Measurements from ENCODE around the gene THRSP. TPM values are rescaled to one million over a fixed set of nuclear protein-coding genes. Genes with fewer than 3 reads are reported as not detected.
A peak's percentile ranks its signal among the peaks of the same experiment; 100 is the strongest.

Gene THRSP
- total and polyA plus RNA-seq, 2 experiments from 2014 or later: not detected

GRCh38 chr11:78100261-78100660 is 36.6 kb downstream of the THRSP start (continued):
- TF ChIP-seq, protein P1, sequence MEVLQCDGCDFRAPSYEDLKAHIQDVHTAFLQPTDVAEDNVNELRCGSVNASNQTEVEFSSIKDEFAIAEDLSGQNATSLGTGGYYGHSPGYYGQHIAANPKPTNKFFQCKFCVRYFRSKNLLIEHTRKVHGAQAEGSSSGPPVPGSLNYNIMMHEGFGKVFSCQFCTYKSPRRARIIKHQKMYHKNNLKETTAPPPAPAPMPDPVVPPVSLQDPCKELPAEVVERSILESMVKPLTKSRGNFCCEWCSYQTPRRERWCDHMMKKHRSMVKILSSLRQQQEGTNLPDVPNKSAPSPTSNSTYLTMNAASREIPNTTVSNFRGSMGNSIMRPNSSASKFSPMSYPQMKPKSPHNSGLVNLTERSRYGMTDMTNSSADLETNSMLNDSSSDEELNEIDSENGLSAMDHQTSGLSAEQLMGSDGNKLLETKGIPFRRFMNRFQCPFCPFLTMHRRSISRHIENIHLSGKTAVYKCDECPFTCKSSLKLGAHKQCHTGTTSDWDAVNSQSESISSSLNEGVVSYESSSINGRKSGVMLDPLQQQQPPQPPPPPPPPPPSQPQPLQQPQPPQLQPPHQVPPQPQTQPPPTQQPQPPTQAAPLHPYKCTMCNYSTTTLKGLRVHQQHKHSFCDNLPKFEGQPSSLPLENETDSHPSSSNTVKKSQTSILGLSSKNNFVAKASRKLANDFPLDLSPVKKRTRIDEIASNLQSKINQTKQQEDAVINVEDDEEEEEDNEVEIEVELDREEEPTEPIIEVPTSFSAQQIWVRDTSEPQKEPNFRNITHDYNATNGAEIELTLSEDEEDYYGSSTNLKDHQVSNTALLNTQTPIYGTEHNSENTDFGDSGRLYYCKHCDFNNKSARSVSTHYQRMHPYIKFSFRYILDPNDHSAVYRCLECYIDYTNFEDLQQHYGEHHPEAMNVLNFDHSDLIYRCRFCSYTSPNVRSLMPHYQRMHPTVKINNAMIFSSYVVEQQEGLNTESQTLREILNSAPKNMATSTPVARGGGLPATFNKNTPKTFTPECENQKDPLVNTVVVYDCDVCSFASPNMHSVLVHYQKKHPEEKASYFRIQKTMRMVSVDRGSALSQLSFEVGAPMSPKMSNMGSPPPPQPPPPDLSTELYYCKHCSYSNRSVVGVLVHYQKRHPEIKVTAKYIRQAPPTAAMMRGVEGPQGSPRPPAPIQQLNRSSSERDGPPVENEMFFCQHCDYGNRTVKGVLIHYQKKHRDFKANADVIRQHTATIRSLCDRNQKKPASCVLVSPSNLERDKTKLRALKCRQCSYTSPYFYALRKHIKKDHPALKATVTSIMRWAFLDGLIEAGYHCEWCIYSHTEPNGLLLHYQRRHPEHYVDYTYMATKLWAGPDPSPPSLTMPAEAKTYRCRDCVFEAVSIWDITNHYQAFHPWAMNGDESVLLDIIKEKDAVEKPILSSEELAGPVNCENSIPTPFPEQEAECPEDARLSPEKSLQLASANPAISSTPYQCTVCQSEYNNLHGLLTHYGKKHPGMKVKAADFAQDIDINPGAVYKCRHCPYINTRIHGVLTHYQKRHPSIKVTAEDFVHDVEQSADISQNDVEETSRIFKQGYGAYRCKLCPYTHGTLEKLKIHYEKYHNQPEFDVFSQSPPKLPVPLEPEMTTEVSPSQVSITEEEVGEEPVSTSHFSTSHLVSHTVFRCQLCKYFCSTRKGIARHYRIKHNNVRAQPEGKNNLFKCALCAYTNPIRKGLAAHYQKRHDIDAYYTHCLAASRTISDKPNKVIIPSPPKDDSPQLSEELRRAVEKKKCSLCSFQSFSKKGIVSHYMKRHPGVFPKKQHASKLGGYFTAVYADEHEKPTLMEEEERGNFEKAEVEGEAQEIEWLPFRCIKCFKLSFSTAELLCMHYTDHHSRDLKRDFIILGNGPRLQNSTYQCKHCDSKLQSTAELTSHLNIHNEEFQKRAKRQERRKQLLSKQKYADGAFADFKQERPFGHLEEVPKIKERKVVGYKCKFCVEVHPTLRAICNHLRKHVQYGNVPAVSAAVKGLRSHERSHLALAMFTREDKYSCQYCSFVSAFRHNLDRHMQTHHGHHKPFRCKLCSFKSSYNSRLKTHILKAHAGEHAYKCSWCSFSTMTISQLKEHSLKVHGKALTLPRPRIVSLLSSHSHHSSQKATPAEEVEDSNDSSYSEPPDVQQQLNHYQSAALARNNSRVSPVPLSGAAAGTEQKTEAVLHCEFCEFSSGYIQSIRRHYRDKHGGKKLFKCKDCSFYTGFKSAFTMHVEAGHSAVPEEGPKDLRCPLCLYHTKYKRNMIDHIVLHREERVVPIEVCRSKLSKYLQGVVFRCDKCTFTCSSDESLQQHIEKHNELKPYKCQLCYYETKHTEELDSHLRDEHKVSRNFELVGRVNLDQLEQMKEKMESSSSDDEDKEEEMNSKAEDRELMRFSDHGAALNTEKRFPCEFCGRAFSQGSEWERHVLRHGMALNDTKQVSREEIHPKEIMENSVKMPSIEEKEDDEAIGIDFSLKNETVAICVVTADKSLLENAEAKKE (CRISPR knock-in tag; IDR thresholded peaks at IDR 0.05): no peak
- no peak for TF ChIP-seq STAT1 (IDR thresholded peaks at IDR 0.05; ENCODE audit: unreplicated experiment)
- TF ChIP-seq, protein P2, sequence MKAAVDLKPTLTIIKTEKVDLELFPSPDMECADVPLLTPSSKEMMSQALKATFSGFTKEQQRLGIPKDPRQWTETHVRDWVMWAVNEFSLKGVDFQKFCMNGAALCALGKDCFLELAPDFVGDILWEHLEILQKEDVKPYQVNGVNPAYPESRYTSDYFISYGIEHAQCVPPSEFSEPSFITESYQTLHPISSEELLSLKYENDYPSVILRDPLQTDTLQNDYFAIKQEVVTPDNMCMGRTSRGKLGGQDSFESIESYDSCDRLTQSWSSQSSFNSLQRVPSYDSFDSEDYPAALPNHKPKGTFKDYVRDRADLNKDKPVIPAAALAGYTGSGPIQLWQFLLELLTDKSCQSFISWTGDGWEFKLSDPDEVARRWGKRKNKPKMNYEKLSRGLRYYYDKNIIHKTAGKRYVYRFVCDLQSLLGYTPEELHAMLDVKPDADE (IDR thresholded peaks at IDR 0.05): no peak

GRCh38 chr11:78100676-78101472 is 37.2 kb downstream of the THRSP start:
- no peaks in the 10 kb centered on the region for H3K9me2 ChIP-seq (ENCODE audit: insufficient read depth)
- no peaks in the 10 kb centered on the region for H4K20me1 ChIP-seq (replicated peaks; ENCODE audit: insufficient read depth)
- H2AFZ ChIP-seq: no peak overlapping the region
- Mint-ChIP-seq H3K4me3 (no peak overlapping the region), H3K27ac (peak overlapping the region; percentile 59), H3K27me3 (ENCODE audit: insufficient read depth, low read depth, poor library complexity) (peaks cover 3% of the 10 kb centered on the region), H3K36me3 (ENCODE audit: low read depth) (peaks cover 44% of the 10 kb centered on the region), H3K9me3 (no peaks in the 10 kb centered on the region), H3K4me1 (no peaks in the 10 kb centered on the region)
- no peak overlapping the region for H3K4me2 ChIP-seq
- no peaks in the 10 kb centered on the region for H3K27me3 ChIP-seq (ENCODE audit: insufficient read depth)
- H3K79me2 ChIP-seq (replicated peaks; ENCODE audit: insufficient read depth): no peaks in the 10 kb centered on the region
- ATAC-seq: no peak
- TF ChIP-seq ZNF114 (CRISPR knock-in tag; IDR thresholded peaks at IDR 0.05) (no peak), CREB1 (CRISPR knock-in tag; IDR thresholded peaks at IDR 0.05; ENCODE audit: low read depth) (no peak)
- H3K4me3 ChIP-seq: no peak overlapping the region
- peaks cover 30% of the 10 kb centered on the region for H3K36me3 ChIP-seq (ENCODE audit: insufficient read depth)
- no peaks in the 10 kb centered on the region for H3F3A ChIP-seq (replicated peaks; ENCODE audit: low read depth)
- H3K4me1 ChIP-seq (ENCODE audit: insufficient read depth): no peaks in the 10 kb centered on the region
- no peak for DNase-seq (ENCODE audit: low spot score)
- no peak overlapping the region for H3K27ac ChIP-seq (ENCODE audit: low read depth)
